Activated effector memory CD4-positive, alpha-beta T cell treated with Interleukin-2 at 50 U/mL for 16 hours (primary cell): ENCODE measurements around the gene TMEM255B.

Experiments
- DNase-seq: peaks from one replicate; pipeline ENCODE4 v3.0.0-alpha.2; 2020

Gene TMEM255B

DNA sequence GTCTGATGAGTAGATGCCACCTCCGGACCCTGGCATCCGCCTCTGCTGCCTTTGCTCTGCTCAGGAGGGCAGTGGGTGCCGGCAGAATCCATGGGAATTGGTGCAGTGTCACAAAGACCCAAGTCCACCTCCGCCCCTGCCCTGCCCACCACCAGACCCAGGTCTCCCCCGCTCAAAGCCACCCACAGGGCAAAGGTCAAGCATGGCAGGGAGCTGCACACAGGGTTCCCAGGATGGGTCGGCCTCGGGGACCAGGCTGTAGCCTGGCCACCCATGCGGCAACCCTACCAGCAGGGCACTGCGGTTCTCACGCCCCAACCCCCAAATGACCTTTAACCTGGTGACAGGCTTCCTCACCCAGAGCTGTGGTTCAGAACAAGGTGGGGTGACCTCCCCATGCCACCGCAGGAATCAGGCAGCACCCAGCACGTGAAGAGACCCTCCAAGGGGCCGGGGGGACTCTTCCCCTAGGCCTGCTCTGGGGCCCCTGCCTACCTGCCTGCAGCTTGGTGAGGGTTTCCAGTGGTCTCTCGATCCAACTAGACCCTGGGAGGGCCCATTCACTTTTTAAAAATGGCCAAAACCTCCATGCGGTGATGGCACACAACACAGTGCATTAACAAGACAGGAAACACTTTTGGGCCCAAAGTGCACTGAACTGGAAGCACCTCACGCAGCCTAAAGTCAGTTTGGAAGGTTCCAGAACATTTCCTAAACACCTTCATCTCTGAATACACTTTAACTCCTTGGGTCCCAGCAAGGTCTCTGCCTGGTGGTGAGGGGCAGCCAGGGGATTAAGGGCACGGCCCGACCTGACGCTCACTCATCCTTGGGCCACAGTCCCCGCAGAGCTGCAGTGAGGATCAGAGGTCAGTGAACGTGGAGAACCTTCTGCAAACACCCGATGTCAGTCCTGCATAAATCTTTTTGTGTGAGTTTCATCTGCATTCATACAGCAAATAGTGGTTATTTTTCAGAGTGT lies 93.8 kb downstream of the TMEM255B start:
- no peak for DNase-seq

- no peak for DNase-seq
Measured at GRCh38 chr13:113853518-113854237, 94.7 kb downstream of the TMEM255B start.

DNA sequence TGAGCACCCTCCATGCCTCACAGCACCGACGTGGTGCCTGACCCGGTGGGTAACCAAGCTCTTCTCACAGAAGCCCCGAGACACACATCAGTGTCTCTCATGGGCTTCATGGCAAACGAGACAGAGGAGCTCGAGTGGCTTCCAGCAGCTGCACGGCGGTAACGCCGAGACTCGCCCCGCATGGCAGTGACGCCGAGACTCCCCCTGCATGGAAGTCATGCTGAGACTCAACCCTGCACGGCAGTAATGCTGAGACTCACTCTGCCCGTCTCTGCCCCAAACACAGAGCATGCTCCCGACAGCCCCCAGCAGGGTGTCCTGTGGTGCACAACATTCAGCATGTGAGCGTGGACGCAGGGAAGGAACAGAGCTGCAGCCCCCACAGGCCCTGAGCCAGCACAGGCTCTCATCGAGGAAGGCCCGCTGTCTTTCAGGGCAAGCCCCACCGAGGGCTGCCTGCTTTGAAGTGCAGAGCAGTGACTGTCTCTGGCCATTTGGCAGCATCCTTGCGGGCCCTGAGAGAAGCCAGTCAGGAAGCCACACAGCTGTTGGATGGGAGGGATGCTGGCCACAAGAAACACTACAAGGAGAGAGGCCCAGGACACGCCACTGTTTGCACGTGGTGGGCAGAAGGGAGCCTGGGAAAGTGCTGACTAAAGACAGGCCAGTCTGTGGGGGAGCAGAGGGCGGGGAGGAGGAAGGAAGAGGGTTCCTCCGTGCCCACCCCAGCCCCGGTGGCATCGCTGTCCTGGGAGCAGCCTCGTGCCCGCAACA lies 95.4 kb downstream of the TMEM255B start:
- DNase-seq = no peak

GRCh38 chr13:113855012-113855921 lies 96.2 kb downstream of the TMEM255B start:
- no peak for DNase-seq

DNA sequence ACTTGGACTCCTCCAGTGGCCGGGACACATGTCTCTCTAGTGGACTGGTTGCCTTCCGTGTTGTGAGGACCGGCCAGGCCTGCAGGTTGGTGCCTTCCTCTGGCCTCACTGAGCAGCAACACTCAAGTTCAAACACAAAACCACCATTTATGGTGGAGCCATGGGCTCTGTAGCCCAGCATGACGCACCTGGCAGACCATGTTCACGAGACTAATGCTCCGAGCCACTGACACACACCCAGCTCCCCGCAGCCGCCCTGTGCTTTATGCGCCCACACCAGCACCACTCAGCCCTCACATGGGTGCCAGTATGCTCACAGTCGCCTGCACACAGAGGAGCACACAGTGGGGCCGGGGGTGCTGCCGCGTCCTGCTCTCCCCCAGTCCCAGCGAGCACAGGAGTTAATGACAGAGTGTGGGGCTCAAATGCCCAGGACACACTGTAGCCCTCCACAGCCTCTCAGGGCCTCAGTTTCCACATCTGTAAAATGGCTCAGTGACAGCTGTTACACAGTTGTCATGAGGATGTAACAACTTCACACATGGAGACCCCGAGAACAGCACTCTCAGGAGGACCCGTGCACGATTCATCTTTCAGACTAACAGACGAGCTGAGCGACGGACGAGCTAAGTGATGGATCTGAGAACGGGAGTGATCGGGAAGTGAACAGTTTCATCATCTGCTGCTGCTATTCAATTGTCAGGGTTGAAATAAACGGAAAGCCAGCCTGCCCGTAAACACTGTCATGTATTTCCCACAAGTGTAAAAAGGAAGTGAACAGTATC lies 97.1 kb downstream of the TMEM255B start:
- DNase-seq = no peak

GRCh38 chr13:113856716-113857065 lies 97.7 kb downstream of the TMEM255B start:
- DNase-seq = no peak

DNA sequence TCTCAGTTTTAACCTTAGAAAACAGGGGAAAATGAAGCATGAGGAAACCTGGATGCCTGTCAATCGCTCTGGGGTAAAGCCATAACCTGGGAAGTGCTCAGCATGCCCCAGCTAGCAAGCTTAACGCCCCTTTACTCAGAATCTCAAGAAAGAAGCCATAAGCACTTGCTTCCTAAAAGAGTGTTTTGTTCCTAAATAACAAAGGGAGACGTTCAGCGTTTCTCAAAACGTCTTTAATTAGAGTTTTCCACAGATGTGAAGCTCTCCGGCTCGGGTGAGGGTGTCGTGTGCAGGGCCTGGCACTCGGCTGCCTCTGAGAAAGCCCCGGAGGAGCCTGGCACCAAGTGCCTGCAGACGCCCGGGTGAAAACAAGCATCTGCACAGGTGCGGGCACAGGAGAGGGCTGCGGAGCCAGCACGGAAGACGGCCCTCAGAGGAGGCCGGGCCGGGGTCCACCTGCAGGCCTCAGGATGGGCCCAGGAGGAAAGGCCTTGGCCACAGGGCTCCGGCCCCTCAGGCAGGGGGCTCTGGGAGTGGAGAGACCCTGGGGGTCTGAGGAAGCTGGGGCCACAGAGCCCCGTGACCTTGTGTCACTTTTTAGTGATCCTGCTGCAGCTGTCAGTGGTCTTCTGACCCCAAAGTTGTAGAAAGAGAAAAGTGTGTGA lies 98.6 kb downstream of the TMEM255B start:
- no peak for DNase-seq

GRCh38 chr13:113859311-113860050 lies 100.5 kb downstream of the TMEM255B start:
- no peak for DNase-seq

GRCh38 chr13:113860051-113860664 lies 101.1 kb downstream of the TMEM255B start:
- no peak for DNase-seq

DNA sequence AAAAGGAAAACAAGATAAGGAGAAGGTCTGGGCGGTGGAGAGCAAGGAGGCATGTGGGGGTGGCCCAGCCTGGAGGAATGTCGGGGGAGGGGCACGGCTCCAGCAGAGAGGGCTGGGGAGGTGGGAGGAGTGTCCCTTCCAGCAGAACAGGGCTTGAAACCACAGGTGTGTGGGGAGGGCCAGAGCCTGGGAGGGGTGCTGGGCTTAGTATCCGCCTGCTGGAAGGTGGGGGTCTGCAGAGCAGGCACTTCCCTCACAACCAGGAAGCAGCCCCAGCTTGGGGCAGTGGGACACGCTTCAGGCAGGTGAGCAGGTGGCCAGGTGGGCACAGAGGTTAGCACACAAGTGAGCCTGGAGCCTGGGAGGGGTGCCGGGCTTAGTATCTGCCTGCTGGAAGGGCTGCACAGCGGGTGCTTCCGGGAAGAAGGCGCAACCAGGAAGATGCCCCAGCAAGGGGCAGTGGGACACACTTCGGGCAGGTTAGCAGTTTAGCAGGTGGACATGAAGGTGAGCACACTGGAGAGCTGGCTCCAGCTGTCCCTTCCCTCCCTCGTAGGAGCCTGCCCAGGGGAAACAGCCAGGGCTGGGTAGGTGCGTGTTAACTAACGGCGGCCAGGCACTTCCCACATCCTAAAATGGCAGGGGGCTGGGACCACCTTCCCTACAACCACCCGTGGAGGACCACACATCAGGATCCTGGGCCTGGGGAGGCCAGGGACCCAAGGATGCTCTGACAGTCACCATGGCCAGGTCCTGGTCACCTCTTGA lies 101.8 kb downstream of the TMEM255B start:
- no peak for DNase-seq

GRCh38 chr13:113861433-113862030 lies 102.5 kb downstream of the TMEM255B start:
- no peak for DNase-seq

DNA sequence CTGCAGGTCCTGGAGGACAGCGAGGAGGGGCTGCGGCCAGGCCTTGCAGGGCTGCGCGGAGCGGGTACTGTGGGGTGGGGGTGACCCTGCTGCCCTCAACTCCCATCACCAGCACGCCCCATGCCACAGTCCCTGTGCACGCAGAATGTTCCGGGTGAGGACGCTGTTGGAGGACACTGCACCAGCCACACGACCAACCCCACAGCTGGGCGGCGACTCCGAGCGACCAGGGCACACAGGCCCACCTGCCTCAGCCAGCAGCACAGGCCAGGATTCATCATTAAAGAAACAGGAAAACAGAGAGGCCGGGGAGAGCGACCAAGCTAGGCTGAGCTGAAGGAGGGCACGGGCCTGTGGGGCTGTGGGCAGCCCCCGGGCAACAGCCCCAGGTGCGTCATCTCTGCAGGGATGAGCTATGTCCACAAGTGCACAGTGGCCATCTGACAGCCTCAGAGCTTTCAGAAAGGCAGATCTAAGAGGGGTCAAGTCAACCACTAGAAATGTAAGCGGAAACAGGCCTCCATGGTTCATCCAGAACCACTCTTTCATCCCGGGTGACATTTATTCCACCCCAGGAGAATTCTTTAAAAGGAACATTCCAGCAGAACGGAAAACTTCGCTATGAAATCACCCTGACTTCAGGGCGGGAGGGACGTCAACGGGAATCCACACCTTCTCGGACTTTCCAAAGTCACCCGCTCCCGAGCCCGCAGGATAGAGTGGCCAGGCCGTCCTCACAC lies 103.3 kb downstream of the TMEM255B start:
- no peak for DNase-seq

DNA sequence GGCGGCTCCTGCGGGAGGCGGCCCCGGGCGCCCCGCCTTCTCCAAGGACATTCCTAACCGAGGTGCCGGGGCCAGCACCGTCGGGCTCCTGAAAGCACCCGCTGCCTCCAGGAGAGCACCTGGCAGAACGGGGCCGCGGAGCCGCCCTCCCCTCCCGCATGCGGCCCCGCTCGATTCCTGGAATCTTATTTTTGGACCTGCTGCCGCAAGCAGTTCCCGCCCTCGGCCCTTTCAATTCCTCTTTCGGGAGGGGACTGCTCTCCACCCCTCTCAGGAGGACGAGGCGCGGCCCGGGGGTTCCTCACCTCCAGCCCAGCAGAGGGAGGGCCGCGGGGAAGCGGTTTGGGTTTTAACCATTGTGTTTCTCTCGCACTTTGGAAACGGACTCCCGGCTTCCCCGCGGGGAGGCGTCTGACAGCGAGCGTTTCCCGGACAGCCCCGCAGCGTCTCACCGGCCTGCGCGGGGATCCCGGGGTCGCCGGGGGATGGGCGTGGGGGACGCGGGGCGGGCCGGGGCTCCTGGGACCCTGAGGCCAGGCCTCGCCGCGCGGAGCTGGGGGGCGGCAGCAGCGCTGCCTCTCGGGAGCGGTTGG lies 104.0 kb downstream of the TMEM255B start:
- no peak for DNase-seq

DNA sequence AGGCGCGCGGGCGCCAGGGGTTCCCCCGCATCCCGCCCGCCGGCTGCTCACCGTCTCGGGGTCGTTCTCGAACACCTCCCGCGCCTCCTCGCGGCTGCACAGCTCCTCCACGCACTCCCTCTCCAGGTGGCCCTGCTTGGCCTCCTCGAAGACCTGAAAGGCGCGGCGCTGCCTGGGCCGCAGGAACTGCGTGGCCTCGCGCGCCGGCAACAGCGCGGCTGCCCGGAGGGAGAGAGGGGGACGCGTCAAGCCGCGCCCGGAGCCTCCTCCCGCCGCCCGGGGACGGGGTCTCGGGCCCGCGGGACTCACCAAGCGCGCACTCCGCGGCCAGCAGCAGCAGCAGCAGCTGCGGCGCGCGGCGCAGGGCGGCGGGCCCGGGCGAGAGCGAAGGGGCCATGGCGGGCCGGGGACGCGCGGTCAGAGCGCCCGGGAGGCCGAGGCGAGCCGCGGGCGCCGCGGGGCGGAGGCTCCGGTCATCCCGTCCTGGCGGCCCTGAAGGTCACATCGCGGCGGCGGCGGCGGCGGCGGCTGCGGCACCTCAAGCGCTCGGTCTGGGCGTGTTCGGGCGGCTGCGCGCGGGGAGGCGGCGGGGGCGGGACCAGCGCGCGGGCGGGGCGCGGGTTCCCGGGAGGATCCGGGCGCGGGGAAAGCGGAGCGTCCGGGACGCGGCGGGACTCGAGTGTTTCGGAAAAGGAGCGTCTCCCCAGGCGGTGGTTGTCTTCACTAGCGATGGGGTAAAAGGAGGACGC lies 104.7 kb downstream of the TMEM255B start, which contains the start of gene GAS6:
Gene GAS6 (minus strand): TSS at position 553 of the 749 bp plus-strand sequence. CDS start 156 bp downstream, at position 397.
- DNase-seq = no peak

- no peak for DNase-seq
Measured at GRCh38 chr13:113864273-113864890, 105.4 kb downstream of the TMEM255B start.

DNA sequence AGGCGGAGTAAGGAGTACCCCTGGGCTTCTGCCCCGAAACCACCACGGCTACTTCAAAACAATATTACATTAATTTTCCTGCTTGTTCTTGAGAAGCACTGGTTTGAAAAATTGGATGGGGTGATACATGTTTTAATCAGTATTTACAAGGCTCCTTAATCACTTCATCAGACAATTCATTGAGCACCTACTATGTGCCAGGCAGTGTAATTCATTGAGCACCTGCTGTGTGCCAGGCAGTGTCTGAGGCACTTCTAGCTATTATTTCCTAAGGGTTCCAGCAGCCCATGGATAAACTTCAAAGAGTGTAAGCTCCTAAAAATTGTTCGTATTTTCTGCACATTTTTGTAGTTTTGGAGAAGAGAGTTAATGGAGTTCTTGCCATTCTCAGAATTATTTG lies 106.4 kb downstream of the TMEM255B start:
- no peak for DNase-seq
